GM11168 (cell line): Measurements from ENCODE around the gene SLC7A10.

Source experiments
- in situ Hi-C: fragments of 300-500 bp; cut with MboI; formaldehyde crosslinking; loops from one replicate; pipeline ENCODE4 v1.12.0; 2022; ENCODE audit warnings: low sequenced_read_pairs; ENCODE audit not compliant: unreplicated experiment

Gene SLC7A10

DNA sequence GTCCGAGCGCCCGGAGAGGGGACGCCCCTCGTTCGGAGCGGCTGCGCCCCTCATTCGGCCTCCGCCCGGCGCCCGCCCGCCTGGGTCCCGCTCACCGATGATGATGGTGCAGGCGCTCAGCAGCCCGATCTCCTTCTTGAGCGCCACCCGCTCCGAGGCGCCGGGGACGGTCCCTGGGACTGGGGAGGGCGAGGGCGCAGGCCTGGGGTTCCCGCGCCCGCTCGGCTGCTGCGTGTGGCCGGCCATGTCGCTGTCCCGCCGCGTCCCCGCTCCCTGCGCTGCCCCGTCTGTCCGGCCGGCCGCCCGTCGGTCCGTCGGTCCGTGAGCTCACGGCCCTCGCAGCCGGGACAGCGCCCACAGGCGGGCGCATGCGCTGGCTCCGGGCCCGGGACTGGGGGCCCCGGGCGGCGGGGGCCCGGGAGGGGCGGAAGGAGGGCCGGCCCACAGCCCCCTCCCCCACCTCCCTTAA lies at the start of gene SLC7A10:
SLC7A10 (minus strand) TSS at position 393 of the 469 bp plus-strand sequence; CDS start at position 246, 147 bp downstream.
- in situ Hi-C loops = no loop called here

DNA sequence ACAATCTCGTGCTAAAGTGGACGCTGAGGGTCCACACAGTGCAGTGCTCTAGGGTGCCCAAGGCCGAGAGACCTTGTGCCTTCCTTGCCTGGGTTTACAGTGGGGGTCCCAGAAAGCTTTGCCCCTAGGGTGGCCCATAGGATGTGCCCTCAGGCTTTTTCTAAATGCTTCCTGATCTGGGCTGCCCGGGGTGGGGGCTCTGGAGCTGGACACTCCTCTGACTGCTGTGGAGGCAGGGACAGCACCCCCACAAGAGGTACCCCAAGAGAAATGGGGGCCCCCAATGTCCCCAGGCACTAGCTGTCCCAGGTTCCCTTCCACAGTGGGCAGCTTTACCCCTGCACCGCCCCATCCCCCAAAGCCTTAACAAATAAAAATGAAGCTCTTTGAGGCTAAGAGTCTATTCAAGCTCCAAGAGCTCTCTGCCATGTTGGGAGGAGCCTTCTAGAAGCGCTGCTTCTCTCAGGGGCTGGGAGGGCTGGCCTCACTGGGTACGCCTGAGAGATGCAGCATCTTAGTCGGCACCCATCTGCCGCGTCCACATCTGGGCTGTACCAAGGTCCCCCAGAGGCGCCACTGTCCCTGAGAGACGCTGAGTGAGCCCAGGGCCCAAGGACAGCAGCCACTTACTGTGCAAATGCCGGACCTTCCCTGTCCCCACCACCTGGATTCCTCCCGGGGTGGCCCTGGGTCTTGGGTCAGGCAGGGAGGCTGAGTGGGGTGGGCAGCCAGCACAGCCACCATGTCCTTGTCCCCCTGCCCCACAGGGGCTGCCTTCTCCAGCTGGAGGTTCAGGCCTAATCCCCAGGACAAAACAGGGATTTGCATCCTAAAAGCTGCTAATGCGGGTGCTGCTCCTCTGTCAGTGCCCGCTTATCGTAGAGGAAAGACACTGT lies 49.3 kb upstream of the SLC7A10 start:
- in situ Hi-C loops = no loop called here

DNA sequence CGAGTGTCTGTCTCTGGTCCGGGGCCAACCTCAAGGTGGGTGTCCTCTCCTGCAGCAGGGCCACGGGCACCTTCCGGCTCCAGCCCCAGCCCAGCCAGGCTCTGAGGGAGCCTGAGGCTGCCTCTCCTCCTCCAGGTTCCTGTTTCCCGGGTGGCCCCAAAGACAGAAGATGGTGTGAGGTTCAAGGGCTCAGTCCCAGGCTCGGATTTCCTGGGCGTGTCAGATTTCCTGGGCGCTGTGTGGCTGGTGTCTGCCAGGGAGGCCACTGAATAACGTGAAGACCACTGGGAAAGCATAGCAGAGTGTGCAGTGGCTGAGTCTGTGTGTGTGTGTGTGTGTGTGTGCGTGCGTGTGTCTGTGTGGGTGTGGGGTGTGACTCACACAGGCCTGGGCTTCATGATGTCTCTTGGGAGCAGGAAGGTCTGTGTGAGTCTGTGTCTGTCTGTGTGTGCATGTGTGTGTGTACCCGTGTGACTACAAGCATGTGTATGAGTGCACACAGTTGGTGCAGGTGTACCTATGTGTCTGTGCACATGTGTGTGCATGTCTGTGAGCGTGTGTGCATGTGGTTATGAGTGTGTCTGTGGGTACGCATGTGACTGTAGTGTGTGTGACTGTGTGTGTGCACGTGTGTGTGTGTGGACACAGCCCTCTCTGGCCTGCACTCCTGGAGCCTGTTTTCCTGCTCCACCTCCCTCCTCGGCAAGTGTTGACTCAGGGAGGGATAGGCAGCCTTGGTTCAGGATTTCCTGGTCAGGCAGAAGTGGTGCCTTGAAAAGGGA lies 48.4 kb upstream of the SLC7A10 start:
- in situ Hi-C loops = no loop called here

DNA sequence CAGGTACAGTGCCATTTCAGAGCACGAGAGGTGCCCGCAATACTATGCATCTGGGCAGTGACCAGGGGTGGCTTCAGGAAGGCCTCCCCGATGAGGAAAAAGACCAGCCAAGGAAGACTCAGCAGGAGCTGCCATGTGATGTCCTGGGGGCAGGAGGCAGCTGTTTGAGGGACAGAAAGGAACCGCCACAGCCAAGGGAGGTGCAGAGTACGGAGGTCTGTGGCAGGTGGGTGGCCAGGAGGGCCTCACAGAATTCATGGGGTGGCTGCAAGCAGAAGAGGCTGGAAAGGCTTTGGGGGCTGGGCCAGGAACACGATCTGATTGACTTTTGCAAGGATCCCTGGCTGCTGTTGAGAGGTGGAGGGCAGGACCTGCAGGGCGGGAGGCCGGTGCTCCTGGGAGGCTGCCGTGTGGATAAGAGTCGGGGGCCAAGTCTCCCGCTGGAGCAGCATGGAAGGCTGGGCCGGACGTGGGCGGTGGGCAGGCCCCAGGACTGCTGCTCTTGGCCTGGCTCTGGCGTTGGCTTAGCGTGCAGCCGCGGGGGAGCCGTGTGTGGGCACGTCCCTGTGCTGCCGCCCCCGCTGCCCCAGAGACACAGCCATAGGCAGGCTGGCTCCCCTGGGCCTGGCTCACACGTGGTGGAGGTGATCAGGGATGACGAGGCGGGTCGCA lies 47.6 kb upstream of the SLC7A10 start:
- in situ Hi-C loops = no loop called here

DNA sequence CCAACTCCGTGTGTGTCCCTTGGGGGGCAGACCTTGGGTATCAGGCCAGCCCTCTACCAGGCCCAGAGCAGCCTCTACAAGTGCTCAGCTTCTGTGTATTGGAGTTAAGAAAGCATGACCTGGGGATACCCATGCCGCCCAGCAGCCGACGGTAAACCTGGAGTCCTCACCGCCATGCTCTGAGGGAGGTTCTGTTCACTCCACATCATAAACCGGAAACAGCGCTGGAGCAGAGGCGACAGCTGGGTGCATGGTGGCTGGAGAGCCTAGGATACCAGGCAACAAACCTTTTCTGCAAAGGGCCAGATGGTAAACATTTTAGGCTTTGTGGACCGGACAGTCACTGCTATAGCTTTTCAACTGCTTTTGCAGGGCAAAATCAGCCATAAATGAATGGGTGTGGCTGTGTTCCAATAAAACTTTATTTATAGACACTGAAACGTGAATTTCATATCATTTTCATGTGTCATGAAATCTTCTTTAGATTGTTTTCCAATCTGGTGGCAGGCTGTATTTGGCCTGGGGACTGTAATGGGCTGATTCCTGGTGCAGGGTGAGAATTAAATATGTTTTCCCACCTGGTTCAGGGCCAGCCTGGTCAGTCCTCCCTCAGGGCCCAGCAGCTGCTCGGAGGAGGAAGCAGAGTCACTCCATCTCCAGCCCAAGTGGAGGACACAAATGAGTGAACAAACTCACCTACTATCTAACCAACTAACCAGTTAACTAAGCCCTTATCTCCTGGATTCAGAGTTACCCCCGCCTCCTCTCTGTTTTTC lies 45.8 kb upstream of the SLC7A10 start:
- in situ Hi-C loops = no loop called here

DNA sequence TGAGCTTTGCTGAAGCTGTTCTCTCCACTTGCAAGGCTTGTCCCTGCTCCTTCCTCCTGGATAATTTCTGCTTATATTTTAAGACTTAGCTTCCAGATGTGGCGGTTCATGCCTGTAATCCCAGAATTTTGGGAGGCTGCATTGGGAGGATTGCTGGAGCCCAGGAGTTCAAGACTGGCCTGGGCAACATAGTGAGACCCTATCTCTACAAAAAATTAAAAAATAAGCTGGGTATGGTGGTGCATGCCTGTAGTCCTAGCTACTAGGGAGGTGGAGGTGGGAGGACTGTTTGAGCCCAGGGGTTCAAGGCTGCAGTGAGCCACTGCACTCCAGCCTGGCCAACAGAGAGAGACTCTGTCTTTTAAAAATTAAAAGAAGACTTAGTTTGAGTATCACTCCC lies 45.1 kb upstream of the SLC7A10 start:
- in situ Hi-C loops = no loop called here

DNA sequence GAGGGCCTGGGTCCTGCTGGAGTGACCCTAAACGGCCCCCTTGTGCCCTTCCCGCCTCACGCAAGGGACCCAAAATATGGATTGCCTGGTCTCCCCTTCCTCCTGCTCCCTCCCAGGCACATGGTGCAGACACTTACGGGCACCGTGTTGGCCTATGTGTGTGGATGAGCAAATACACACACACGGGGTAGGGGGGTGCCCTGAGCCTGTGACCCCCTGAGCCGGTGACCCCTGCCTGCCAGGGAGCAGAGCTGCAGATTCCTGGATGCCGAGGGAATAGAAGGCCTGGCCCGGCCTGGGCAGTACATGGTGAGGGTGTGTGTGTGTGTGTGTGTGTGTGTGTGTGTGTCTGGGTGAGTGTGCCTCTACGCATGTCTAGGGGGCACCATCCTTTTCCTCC lies 43.4 kb upstream of the SLC7A10 start:
- in situ Hi-C loops = no loop called here

DNA sequence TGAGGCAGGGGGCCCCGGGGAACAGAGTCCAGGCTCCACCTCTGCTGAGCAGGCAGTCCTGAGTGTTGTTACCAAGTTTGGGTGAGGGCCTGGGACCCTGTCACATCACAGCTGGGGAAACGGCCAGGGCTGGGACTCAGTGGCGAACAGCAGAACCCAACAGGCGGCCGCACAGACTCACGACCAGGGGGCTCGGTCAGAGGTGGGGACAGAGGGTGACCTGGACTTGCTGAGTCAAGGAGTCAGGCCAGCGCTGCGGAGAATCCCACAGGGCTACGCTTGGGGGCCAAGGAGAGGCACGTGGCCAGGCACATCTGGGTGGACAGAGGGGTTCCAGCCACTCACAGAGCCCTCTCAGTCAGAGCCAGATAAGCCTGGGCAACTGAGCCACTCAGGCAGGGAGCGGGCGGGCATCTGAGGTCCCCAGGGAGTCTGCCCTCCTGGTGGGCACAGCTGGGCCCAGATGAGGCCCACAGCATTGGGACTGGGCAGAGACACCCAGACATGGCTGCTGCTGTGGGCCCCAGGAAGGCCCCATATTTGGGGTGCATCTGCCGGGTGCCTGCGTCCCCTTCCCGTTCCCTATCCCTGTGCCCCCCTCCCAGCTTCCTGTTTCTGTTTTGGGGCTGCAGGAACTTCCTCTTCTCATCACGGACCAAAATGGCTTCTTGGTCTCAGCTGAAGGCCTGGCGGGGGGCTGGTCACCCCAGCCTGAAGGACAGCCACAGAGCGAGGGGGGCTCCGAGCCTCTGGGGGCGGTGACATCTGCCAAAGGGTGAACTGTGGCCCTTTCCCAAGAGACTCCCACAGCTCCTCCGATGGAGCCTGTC lies 42.7 kb upstream of the SLC7A10 start:
- in situ Hi-C loops = no loop called here

DNA sequence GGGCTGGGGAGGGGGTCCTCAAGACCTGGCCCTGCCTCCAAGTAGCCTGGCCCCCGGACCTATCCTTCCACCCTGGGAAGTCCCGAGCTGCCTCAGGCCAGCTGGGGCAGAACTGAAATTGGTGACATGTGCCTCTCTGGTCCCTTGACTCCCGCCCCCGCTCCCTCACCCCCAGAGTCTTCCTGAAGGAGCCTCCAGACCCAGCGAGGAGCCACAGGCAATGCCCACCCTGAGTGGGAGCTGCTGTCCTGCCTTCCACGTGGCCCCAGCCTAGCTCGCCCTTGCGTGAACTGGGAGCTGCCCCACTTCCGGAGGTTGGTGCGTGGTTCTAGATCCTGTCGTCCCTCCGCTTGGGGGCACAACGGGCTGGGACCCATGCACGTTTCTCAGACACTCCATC lies 42.1 kb upstream of the SLC7A10 start:
- in situ Hi-C loops = no loop called here

DNA sequence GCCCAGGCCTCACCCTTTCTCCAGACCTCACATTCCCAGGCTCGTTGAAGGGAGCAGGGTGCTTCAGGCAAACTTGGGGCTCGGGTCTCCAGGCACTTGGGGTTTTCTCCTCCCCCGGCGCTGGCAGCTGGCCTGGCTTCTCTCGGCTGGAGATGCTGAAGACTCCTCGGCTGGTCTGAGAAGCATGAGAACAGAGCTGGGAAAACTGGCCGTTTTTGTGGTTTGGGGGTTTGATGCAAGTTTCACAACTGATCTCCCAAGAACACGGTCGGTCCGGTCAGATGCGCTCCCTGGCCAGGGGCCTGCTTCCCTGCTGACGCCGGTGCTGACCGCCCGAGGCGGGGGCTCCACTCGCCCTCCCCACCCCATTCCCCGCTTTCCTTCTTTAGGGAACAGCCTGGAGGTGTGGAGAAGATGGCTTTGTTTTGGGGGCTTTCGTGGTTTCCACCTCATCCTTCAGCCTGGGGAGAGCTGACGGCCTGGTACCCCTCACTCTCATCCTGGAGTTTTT lies 41.4 kb upstream of the SLC7A10 start:
- in situ Hi-C loops = no loop called here

DNA sequence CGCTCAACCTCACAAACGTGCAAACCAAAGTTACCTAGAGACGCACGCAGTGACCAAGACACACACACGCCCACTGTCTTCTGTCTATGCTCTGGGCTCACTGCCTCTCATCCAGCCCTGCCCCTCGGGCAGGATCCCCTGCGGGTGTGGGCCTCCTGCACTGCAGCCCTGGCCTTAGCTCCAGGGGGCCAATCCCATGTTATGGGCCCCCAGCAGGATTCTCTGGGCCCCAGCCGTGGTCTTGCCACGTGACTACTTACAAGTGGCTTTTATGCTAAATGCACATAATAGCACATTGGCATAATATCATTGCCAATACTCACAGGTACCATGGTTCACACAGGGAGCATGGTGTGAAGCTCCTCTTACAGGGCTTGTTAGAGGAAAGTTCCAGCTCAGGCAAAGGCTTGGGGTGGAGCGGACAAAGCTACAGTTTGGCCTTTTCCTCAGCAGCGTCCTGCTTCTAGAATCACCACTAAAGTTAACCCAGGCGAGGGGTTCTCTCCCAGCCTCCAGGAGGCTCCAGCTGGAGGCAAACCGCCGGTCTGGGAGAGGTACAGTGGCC lies 39.3 kb upstream of the SLC7A10 start:
- in situ Hi-C loops = no loop called here

DNA sequence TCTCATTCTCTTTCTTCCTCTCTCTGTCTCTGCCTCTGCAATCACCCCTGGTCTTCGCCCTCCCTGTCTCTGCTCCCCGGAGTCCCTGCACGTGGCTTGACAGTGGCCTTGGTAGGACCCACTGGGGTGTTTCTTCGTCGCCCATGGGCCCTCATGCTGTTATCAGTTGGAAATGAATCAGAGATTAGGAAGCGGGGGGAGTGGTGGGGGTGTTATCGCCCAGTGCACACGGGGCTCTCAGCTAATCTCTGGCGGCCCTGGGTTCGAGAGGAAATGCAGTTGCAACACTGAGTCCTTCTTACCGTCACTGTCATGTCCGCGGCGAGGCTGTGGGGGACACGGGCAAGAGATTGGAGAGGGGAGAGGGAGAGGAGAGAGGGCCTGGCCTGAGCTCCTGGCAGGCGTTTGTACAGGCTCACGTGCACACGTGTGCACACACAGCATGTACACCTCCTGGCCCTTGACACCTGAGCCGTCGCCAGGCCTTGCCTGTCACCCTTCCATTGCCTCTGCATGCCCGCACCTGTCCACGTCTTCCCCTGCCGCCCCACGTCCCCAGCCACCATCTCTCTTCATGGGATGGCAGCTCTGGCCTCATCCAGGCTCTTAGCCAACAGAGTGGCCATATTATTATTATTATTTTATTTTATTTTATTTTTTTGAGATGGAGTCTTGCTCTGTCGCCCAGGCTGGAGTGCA lies 37.8 kb upstream of the SLC7A10 start:
- in situ Hi-C loops = no loop called here

DNA sequence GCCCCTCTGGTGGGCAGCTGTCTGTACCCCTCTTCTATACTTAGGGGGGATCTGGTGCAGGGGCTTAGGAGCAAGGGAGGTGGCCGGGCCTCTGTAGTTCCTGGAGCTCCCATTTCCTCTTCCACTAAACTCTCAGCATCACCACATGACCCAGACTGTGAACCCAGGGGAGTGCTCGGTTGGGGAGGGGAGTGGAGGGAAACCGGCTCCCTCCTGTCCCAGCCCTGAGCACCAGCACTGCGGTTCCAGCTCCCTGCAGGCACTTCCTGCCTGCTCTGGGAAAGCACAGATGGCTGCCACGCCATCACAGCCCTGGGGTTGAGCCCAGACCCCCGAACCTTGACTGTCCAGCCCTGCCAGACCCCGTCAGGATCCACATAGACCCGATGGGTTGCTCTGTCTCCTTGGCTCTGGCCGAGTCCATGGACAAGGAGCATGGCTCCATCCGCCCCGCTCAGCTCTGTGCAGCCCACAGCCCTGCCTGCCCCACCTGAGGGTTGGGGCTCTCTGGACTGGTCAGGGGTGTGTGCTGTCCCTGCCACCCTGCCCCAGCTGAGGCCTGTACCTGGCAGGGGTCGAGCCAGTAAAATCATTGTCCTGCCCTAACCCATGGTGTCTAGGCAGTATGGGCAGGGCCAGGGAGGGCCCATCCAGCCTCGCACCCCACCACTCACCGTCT lies 36.0 kb upstream of the SLC7A10 start:
- in situ Hi-C loops = no loop called here

DNA sequence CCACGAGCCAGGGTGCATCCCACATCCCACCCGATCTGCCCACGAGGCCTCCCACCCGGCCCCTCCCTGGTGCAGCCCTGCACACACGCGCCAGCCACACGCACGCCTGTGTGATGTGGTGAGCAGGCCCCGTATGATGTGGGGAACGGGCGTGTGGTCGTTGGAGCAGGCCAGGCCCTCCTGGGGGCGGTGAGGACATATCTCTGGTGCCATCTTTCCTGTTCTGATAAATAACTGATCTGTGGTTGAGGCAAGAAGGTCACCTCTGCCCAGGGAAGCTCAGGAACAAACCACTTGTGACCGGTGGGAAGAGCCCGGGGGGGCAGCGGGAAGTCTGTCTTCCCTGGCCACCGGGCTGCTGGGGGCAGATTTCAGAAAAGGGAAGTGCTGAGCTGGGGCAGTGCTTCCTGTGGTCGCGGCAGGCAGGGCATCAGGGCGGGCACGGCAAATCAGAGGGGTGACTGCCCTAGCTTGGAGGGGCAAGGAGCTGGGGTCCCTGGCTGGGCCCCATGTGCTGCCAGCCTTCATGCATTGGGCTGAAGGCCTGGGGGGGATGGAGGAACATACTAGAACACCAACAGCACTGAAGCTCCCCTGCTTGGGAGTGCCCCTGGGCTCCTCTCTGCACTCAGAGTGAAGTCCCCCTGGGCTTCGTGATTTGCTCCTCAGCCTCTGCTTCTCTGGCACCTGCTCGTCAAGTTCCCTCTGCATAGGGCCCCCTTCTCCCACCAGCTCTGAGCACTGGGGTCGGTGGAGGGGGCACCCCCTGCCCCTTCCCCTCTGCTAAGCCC lies 35.2 kb upstream of the SLC7A10 start:
- in situ Hi-C loops = no loop called here

DNA sequence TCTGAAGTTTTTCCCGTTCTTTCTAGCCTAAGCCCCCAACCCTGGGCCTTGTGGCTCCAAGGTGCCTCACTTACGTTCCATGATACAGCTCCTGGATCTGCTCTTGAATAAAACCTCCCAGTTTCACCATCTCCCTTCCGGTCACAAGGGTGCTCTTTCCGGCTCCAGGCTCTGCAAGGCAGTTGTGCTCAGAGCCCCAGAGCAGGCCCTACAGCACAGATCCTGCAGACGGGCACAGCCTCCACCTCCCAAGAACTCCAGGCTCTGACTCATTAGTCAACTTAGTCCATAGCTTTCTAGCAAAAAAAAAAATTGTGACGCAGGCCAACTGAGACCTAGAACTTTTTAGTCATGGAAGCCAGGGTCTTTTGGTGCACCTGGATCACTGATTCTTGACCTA lies 33.9 kb upstream of the SLC7A10 start:
- in situ Hi-C loops = no loop called here

DNA sequence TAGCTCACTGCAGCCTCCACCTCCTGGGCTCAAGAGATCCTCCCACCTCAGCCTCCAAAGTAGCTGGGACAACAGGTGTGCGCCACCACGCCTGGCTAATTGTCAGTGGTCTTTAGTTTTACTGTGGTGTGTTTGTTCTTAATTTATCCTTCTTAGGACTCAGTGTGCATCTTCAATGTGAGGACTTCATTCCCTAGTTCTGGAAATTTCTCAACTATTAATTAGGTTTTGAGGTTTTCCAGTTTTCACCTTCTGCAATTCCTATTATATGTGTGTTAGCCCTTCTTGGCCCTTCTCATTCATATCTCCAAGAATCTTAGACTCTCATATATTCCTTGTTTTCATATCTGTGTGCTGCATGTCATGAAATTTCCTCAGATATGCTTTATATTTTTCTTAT lies 32.2 kb upstream of the SLC7A10 start:
- in situ Hi-C loops = no loop called here

DNA sequence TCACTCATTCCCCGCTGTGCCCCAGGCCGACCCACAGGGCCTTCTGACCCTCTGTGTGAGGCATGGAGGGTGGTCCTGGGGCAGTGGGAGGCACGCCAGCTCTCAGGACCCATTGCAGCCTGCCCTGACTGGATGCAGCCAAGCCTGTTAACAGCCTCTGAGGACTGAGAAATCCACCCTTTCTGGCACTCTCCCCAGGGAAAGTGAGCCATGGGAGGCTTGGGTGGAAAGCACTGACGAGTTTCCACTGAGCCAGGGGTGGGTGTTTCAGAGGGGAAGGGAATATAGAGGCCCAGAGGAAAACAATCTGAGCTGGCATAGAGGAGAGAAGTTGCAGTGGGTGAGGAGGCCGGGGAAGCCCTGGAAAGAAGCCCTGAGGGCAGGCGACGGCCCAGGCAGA lies 30.6 kb upstream of the SLC7A10 start:
- in situ Hi-C loops = no loop called here
